NCI-H524 (cell line): ENCODE data around the gene LIMD2.
A peak's percentile ranks its signal among the peaks of the same experiment; 100 is the strongest.

ENCODE experiments used
- DNase-seq, 2 experiments: peaks; one replicate each; lab custom pipeline; 2025; lab: John Stamatoyannopoulos, UW

Gene LIMD2

GRCh38 chr17:63701456-63701820 is 1.5 kb upstream of the LIMD2 start:
- DNase-seq, result no peak

- DNase-seq, result peak; percentile 54 to 66
Measured at GRCh38 chr17:63700528-63701455, 867 bp upstream of the LIMD2 start.

GRCh38 chr17:63698886-63699637 is 863 bp downstream of the LIMD2 start:
- no peak for DNase-seq

- no peak for DNase-seq
Measured at GRCh38 chr17:63698381-63698885, 1.5 kb downstream of the LIMD2 start.

GRCh38 chr17:63697341-63698286 is 2.3 kb downstream of the LIMD2 start:
- peak; percentile 8 to 45 for DNase-seq

- DNase-seq, result peak; percentile 42 to 58
Measured at GRCh38 chr17:63696381-63696961, 3.5 kb downstream of the LIMD2 start.

- DNase-seq, result no peak
Measured at GRCh38 chr17:63695889-63696288, 4.0 kb downstream of the LIMD2 start.

- DNase-seq, result no peak
Measured at GRCh38 chr17:63694950-63695773, 4.8 kb downstream of the LIMD2 start.

- DNase-seq, result peak; percentile 98 to 99
Measured at GRCh38 chr17:63694229-63694949, 5.5 kb downstream of the LIMD2 start.

GRCh38 chr17:63693411-63694113 is 6.4 kb downstream of the LIMD2 start:
- no peak for DNase-seq

GRCh38 chr17:63692195-63692816 is 7.6 kb downstream of the LIMD2 start:
- peak in 1 of 2 experiments; percentile 64 for DNase-seq

GRCh38 chr17:63689479-63689878 is 10.4 kb downstream of the LIMD2 start:
- DNase-seq, result no peak

GRCh38 chr17:63688396-63689020 is 11.4 kb downstream of the LIMD2 start:
- DNase-seq, result no peak

- DNase-seq, result no peak
Measured at GRCh38 chr17:63686138-63686685, 13.7 kb downstream of the LIMD2 start.

- no peak for DNase-seq
Measured at GRCh38 chr17:63685578-63685977, 14.3 kb downstream of the LIMD2 start.

- no peak for DNase-seq
Measured at GRCh38 chr17:63685041-63685440, 14.9 kb downstream of the LIMD2 start.

GRCh38 chr17:63682981-63683380 is 16.9 kb downstream of the LIMD2 start:
- no peak for DNase-seq

GRCh38 chr17:63682441-63682840 is 17.5 kb downstream of the LIMD2 start:
- no peak for DNase-seq
